ENCODE measurements around the gene RIC3.

The RIC3 gene

GRCh38 chr11:8066036-8066910, 102.6 kb downstream of the RIC3 start:
- no peak overlapping the region for H3K4me3 ChIP-seq (ENCODE audit: low read length)
- no peak for TF ChIP-seq ZNF274 (IDR thresholded peaks at IDR 0.05; ENCODE audit: low read depth, low read length)

GRCh38 chr11:8065031-8065430, 103.8 kb downstream of the RIC3 start:
- no peak overlapping the region for H3K4me3 ChIP-seq (ENCODE audit: low read length)
- TF ChIP-seq ZNF274 (IDR thresholded peaks at IDR 0.05; ENCODE audit: low read depth, low read length): no peak

- H3K4me3 ChIP-seq (ENCODE audit: low read length): no peak overlapping the region
- no peak for TF ChIP-seq ZNF274 (IDR thresholded peaks at IDR 0.05; ENCODE audit: low read depth, low read length)
These were observed 105.5 kb downstream of the RIC3 start for GRCh38 chr11:8063324-8063723.

GRCh38 chr11:8062781-8063257, 106.0 kb downstream of the RIC3 start:
- no peak for TF ChIP-seq ZNF274 (IDR thresholded peaks at IDR 0.05; ENCODE audit: low read depth, low read length)
- H3K4me3 ChIP-seq (ENCODE audit: low read length): no peak overlapping the region

- H3K4me3 ChIP-seq (ENCODE audit: low read length): no peak overlapping the region
- TF ChIP-seq ZNF274 (IDR thresholded peaks at IDR 0.05; ENCODE audit: low read depth, low read length): no peak
These were observed 107.0 kb downstream of the RIC3 start for GRCh38 chr11:8061555-8062428.

- no peak overlapping the region for H3K4me3 ChIP-seq (ENCODE audit: low read length)
- TF ChIP-seq ZNF274 (IDR thresholded peaks at IDR 0.05; ENCODE audit: low read depth, low read length): no peak
These were observed 107.8 kb downstream of the RIC3 start for GRCh38 chr11:8060801-8061554.

GRCh38 chr11:8060146-8060719, 108.6 kb downstream of the RIC3 start:
- no peak for TF ChIP-seq ZNF274 (IDR thresholded peaks at IDR 0.05; ENCODE audit: low read depth, low read length)
- H3K4me3 ChIP-seq (ENCODE audit: low read length): no peak overlapping the region

GRCh38 chr11:8059571-8060011, 109.2 kb downstream of the RIC3 start:
- H3K4me3 ChIP-seq (ENCODE audit: low read length): no peak overlapping the region
- TF ChIP-seq ZNF274 (IDR thresholded peaks at IDR 0.05; ENCODE audit: low read depth, low read length): no peak

GRCh38 chr11:8059030-8059429, 109.8 kb downstream of the RIC3 start:
- no peak overlapping the region for H3K4me3 ChIP-seq (ENCODE audit: low read length)
- no peak for TF ChIP-seq ZNF274 (IDR thresholded peaks at IDR 0.05; ENCODE audit: low read depth, low read length)

- TF ChIP-seq ZNF274 (IDR thresholded peaks at IDR 0.05; ENCODE audit: low read depth, low read length): no peak
- H3K4me3 ChIP-seq (ENCODE audit: low read length): no peak overlapping the region
These were observed 110.6 kb downstream of the RIC3 start for GRCh38 chr11:8058216-8058615.

GRCh38 chr11:8056810-8057463, 111.9 kb downstream of the RIC3 start:
- no peak for TF ChIP-seq ZNF274 (IDR thresholded peaks at IDR 0.05; ENCODE audit: low read depth, low read length)
- no peak overlapping the region for H3K4me3 ChIP-seq (ENCODE audit: low read length)

Measured in GM08714 (cell line).